Neural progenitor cell (in vitro differentiated cells): ENCODE data around the gene PTGDS.

Experiments
- EZH2 ChIP-seq: fragments of 200-600 bp; sonication (generic); IDR thresholded peaks from 2 replicates; pipeline ENCODE4 v1.6.1; 2017; ENCODE audit warnings: antibody characterized with exemption, mild to moderate bottlenecking, moderate library complexity
- EZH2phosphoT487 ChIP-seq: fragments of 200-600 bp; sonication (generic); IDR thresholded peaks from 2 replicates; pipeline ENCODE4 v1.6.1; 2017; ENCODE audit warnings: antibody characterized with exemption
- TF ChIP-seq, protein P1 (sequence below): fragments of 200-600 bp; sonication (generic); IDR thresholded peaks from 2 replicates; pipeline ENCODE4 v1.5.1; 2017; ENCODE audit warnings: antibody characterized with exemption, mild to moderate bottlenecking

DNA sequence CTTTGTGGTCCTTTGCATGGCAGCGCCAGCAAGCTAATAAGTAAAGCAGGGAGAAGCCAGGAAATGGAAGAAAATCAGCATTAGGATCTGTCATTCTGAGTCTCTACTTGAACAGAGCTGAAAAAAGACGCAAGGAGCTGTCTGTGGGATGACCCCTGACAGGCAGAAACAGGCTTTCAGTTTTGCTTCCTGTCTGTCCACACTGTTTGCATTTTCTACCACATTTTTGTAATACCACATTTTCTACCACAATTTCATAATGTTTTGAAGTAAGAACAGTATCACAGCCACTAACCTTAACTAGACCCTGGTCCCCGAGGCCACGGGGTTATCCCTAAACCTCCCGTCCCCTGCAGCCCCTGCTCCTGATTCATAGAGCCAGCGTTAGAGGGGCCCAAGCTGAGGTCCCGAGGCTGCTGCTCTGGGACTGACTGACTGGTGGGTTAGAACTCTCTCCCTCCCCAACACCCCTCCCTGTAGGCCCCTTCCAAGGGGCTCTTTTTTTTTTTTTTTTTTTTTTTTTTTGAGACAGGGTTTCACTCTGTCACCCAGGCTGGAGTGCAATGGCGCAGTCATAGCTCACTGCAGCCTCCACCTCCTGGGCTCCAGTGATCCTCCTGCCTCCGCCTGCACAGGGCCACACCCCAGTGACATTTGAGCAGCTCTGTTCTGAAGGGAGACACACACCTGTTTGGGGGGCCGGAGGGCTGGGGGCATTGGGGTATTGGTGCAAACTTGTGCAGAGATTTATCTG is 23.1 kb downstream of the PTGDS start:
- TF ChIP-seq, protein P1, sequence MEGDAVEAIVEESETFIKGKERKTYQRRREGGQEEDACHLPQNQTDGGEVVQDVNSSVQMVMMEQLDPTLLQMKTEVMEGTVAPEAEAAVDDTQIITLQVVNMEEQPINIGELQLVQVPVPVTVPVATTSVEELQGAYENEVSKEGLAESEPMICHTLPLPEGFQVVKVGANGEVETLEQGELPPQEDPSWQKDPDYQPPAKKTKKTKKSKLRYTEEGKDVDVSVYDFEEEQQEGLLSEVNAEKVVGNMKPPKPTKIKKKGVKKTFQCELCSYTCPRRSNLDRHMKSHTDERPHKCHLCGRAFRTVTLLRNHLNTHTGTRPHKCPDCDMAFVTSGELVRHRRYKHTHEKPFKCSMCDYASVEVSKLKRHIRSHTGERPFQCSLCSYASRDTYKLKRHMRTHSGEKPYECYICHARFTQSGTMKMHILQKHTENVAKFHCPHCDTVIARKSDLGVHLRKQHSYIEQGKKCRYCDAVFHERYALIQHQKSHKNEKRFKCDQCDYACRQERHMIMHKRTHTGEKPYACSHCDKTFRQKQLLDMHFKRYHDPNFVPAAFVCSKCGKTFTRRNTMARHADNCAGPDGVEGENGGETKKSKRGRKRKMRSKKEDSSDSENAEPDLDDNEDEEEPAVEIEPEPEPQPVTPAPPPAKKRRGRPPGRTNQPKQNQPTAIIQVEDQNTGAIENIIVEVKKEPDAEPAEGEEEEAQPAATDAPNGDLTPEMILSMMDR: no peak
- TF ChIP-seq EZH2: no peak
- no peak for TF ChIP-seq EZH2phosphoT487
